Vagina (tissue), 2 donors: Measurements from ENCODE around the gene HAUS6. TPM values are rescaled to one million over a fixed set of nuclear protein-coding genes. Genes with fewer than 3 reads are reported as not detected.

Source experiments
- DNase-seq, 2 donors: peaks; one replicate each; pipeline ENCODE4 v3.0.0-alpha.2; 2017; ENCODE audit errors: extremely low spot score in 2 of 2
- H3K27ac ChIP-seq: fragments of 200-600 bp; sonication (generic); one replicate; pipeline ENCODE4 v1.5.1; 2019
- H3K27me3 ChIP-seq: fragments of 200-600 bp; sonication (generic); one replicate; pipeline ENCODE4 v1.5.1; 2019
- H3K36me3 ChIP-seq, 2 donors: fragments of 200-600 bp; sonication (generic); one replicate each; pipeline ENCODE4 v1.5.1; 2017 to 2019
- H3K4me1 ChIP-seq: fragments of 200-600 bp; sonication (generic); one replicate; pipeline ENCODE4 v1.5.1; 2019
- H3K4me3 ChIP-seq, 2 donors: fragments of 200-600 bp; sonication (generic); 1 replicate in 1 of 2; 2 replicates in 1 of 2; pipeline ENCODE4 v1.5.1; 2016 to 2019
- H3K9me3 ChIP-seq: fragments of 200-600 bp; sonication (generic); one replicate; pipeline ENCODE4 v1.5.1; 2019
- CTCF ChIP-seq, 3 experiments: fragments of 450-650 bp in 2 of 3; fragments of 200-600 bp in 1 of 3; sonication (generic) in 1 of 3; IDR thresholded peaks; one replicate each; pipeline ENCODE4 v1.5.1; 2017 to 2019; ENCODE audit warnings: antibody characterized with exemption in 3 of 3, mild to moderate bottlenecking in 2 of 3, moderate library complexity in 2 of 3
- POLR2A ChIP-seq, 2 donors: fragments of 450-650 bp; IDR thresholded peaks; one replicate each; pipeline ENCODE4 v1.6.1; 2017; ENCODE audit warnings: antibody characterized with exemption in 2 of 2, mild to moderate bottlenecking in 2 of 2, moderate library complexity in 2 of 2
- POLR2AphosphoS5 ChIP-seq, 2 donors: sonication (generic); formaldehyde crosslinking; IDR thresholded peaks; one replicate each; pipeline ENCODE4 v1.9.0; 2017; ENCODE audit warnings: antibody characterized with exemption in 2 of 2, mild to moderate bottlenecking in 2 of 2, low read depth in 1 of 2; ENCODE audit not compliant: insufficient read depth in 1 of 2
- intact Hi-C: fragments of 100-400 bp; cut with DNase I; formaldehyde crosslinking; loops from one replicate; pipeline ENCODE4 v1.15.1; 2023
- total RNA-seq: library from RNA; depleted of rRNA; stranded (reverse); fragments of >200 nt; gene quantifications from one replicate; pipeline ENCODE4 v1.2.3, GENCODE V29; 2016

Gene HAUS6
- total RNA-seq, 1 donor from 2014 or later: 7.1 TPM

DNA sequence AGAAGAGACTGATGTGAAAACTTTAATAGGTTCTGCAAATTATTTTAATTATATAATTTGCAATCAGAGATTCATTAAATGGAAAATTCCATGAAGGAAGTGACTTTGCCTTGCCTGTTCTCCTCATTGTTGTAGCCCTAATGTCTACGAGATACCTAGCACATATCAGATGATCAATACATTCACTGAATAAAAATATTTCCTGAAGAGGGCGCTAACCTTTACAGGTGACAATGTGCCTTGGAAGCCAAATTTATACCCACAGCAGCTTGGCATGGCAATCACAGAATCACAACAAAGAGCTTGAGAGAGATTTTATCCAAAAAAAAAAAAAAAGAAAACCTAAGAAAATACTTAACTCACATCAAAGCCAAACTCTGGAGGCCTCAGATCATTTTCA is 17.4 kb downstream of the HAUS6 start:
- intact Hi-C loops: no loop called here
- Histone ChIP-seq H3K36me3 (peaks cover 0 to 37% of the 10 kb centered on the region in 2 donors), H3K4me3 (no peak overlapping the region), H3K9me3 (no peaks in the 10 kb centered on the region), H3K4me1 (no peaks in the 10 kb centered on the region), H3K27ac (no peak overlapping the region), H3K27me3 (no peaks in the 10 kb centered on the region)
- TF ChIP-seq POLR2AphosphoS5 (IDR thresholded peaks at IDR 0.05; ENCODE audit: insufficient read depth in 1 of 2, low read depth in 1 of 2) (no peak), POLR2A (IDR thresholded peaks at IDR 0.05) (no peak), CTCF (IDR thresholded peaks at IDR 0.05) (no peak)
- DNase-seq: no peak

- H3K9me3 ChIP-seq: no peaks in the 10 kb centered on the region
- H3K4me1 ChIP-seq: no peaks in the 10 kb centered on the region
- no peak overlapping the region for H3K27ac ChIP-seq
- intact Hi-C loops: no loop called here
- H3K36me3 ChIP-seq: peaks cover 0 to 47% of the 10 kb centered on the region in 2 donors
- H3K4me3 ChIP-seq: no peak overlapping the region
- H3K27me3 ChIP-seq: no peaks in the 10 kb centered on the region
- DNase-seq: no peak
- TF ChIP-seq POLR2AphosphoS5 (IDR thresholded peaks at IDR 0.05; ENCODE audit: insufficient read depth in 1 of 2, low read depth in 1 of 2) (no peak), POLR2A (IDR thresholded peaks at IDR 0.05) (no peak), CTCF (IDR thresholded peaks at IDR 0.05) (no peak)
Measured at GRCh38 chr9:19074836-19075235, 27.9 kb downstream of the HAUS6 start.

DNA sequence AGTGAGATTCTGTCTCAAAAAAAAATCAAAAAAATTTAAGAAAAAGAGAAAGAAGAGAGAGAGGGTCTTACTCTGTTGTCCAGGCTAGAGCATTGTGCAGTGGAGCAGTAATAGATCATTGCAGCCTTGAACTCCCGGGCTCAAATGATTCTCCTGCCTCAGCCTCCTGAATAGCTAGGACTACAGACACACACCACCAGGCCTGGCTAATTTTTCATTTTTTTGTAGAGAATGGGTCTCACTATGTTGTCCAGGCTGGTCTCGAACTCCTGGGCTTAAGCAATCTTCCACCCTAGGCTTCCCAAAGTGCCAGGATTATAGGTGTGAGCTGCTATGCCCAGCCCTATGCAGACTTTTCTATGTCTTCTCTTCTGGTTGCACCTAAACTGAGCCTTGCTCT is 28.5 kb downstream of the HAUS6 start:
- no peaks in the 10 kb centered on the region for H3K9me3 ChIP-seq
- DNase-seq: no peak
- TF ChIP-seq CTCF (IDR thresholded peaks at IDR 0.05): no peak
- TF ChIP-seq POLR2AphosphoS5 (IDR thresholded peaks at IDR 0.05; ENCODE audit: insufficient read depth in 1 of 2, low read depth in 1 of 2): no peak
- TF ChIP-seq POLR2A (IDR thresholded peaks at IDR 0.05): no peak
- peaks cover 0 to 47% of the 10 kb centered on the region in 2 donors for H3K36me3 ChIP-seq
- no peaks in the 10 kb centered on the region for H3K4me1 ChIP-seq
- no peak overlapping the region for H3K4me3 ChIP-seq
- no peaks in the 10 kb centered on the region for H3K27me3 ChIP-seq
- intact Hi-C loops: no loop called here
- no peak overlapping the region for H3K27ac ChIP-seq

DNA sequence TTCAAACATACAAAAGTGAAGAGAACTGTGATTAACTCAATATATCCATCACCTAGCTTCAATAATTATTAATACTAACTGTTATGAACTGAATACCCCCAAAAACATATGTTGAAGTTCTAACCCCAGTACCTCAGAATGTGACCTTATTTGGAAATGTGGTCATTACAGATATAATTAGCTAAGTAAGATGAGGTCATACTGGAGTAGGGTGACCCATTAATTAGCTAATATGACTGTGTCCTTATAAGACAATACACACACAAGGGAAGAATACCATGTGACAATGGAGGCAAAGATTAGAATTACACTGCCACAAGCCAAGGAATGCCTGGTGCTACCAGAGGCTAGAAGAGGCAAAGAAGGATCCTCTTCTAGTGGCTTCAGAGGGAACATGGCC is 45.7 kb downstream of the HAUS6 start:
- peaks cover 0 to 38% of the 10 kb centered on the region in 2 donors for H3K36me3 ChIP-seq
- no peak overlapping the region for H3K27ac ChIP-seq
- no peaks in the 10 kb centered on the region for H3K9me3 ChIP-seq
- H3K4me1 ChIP-seq: peaks cover 7% of the 10 kb centered on the region
- no peak for DNase-seq
- no peak for TF ChIP-seq POLR2AphosphoS5 (IDR thresholded peaks at IDR 0.05; ENCODE audit: insufficient read depth in 1 of 2, low read depth in 1 of 2)
- no peak for TF ChIP-seq POLR2A (IDR thresholded peaks at IDR 0.05)
- TF ChIP-seq CTCF (IDR thresholded peaks at IDR 0.05): no peak
- H3K4me3 ChIP-seq: no peak overlapping the region
- H3K27me3 ChIP-seq: no peaks in the 10 kb centered on the region
- intact Hi-C loops: no loop called here

DNA sequence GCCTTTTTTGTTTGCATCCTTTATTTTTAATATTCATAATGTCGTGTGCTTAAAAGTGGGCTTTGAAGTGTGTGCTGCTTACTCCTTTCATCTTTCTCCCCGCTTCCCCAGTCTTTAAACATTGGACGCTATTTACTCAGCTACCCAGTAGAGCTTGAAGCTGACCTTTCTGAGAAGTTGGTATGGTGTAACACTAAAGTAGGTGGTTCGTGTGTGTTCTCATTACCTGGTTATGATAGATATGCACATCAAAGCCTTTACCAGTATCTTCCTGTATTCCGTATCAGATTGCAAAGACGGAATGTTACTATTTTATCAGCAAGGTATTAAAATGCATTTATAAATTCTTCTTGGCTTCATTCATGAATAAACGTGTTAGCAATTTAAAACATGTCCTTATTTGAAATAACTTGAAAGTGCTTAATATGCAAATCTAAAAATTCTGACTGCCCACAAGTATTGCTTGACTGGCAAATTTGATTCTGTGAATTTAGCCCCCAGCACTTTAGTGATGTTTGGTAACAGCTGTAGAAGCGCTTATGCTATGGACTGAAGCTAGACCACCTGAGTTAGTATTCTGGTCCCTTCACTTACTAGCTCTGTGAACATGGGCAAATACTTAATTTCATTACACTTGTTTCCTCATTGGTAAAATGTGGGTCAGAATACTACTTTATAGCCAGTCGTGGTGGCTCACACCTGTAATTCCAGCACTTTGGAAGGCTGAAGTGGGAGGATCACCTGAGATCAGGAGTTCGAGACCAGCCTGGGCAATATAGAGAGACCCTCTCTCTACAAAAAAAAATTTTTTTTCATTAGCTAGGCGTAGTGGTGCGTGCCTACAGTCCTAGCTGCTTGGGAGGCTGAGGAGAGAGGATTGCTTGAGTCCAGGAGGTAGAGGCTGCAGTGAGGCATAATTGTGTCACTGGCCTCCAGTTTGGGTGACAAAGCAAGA is 51.8 kb downstream of the HAUS6 start:
- no peak for TF ChIP-seq CTCF (IDR thresholded peaks at IDR 0.05)
- TF ChIP-seq POLR2AphosphoS5 (IDR thresholded peaks at IDR 0.05; ENCODE audit: insufficient read depth in 1 of 2, low read depth in 1 of 2): no peak
- no peak for TF ChIP-seq POLR2A (IDR thresholded peaks at IDR 0.05)
- intact Hi-C loops: no loop called here
- DNase-seq: no peak
- Histone ChIP-seq H3K4me1 (peaks cover 39% of the 10 kb centered on the region), H3K36me3 (no peaks in the 10 kb centered on the region), H3K27ac (peak overlapping the region; percentile 95), H3K4me3 (peak overlapping the region; percentile 83 to 96), H3K27me3 (no peaks in the 10 kb centered on the region), H3K9me3 (no peaks in the 10 kb centered on the region)
